CD8-positive, alpha-beta memory T cell (primary cell): ENCODE measurements around the gene VEGFC. TPM values are rescaled to one million over a fixed set of nuclear protein-coding genes. Genes with fewer than 3 reads are reported as not detected.

Experiments
- CTCF ChIA-PET: fragments of 350-600 bp; sonication (Branson Sonifier 250); formaldehyde crosslinking; loops from one replicate; lab custom pipeline; 2021; ENCODE audit warnings: antibody characterized with exemption; lab: Charles Lee
- POLR2A ChIA-PET: fragments of 350-600 bp; sonication (Branson Sonifier 250); formaldehyde crosslinking; loops from one replicate; lab custom pipeline; 2021; ENCODE audit warnings: antibody characterized with exemption; lab: Charles Lee
- DNase-seq, 5 donors: peaks; one replicate each; pipeline versions ENCODE4 v3.0.0 to v3.0.0-alpha.2; 2020 to 2022; ENCODE audit warnings: mixed read lengths in 1 of 5
- H3K27ac ChIP-seq: one replicate; pipeline ENCODE4 v1.7.0; 2013; ENCODE audit warnings: low read depth, mild to moderate bottlenecking, low read length, moderate library complexity
- H3K27me3 ChIP-seq: 2 replicates; pipeline ENCODE4 v1.7.0; 2013; ENCODE audit warnings: low read length, mild to moderate bottlenecking; ENCODE audit not compliant: insufficient read depth, poor library complexity, severe bottlenecking
- H3K36me3 ChIP-seq: 2 replicates; pipeline ENCODE4 v1.7.0; 2013; ENCODE audit warnings: mild to moderate bottlenecking, low read length, moderate library complexity; ENCODE audit not compliant: insufficient read depth
- H3K4me1 ChIP-seq: 2 replicates; pipeline ENCODE4 v1.7.0; 2013; ENCODE audit warnings: mild to moderate bottlenecking, low read length, moderate library complexity; ENCODE audit not compliant: insufficient read depth
- H3K4me3 ChIP-seq: 2 replicates; pipeline ENCODE4 v1.7.0; 2013; ENCODE audit warnings: mild to moderate bottlenecking, low read length
- H3K9me3 ChIP-seq: 2 replicates; pipeline ENCODE4 v1.7.0; 2013; ENCODE audit warnings: mild to moderate bottlenecking, low read length
- H3K27ac Mint-ChIP-seq, 8 donors: one replicate each; pipeline ENCODE4 v1.8.0; 2020 to 2021; ENCODE audit warnings: mixed read lengths in 8 of 8, mild to moderate bottlenecking in 6 of 8, inconsistent platforms in 3 of 8, moderate library complexity in 3 of 8
- H3K27me3 Mint-ChIP-seq, 2 donors: one replicate each; pipeline ENCODE4 v1.8.0; 2020 to 2021; ENCODE audit warnings: mixed read lengths in 2 of 2, mild to moderate bottlenecking in 1 of 2, moderate library complexity in 1 of 2
- H3K36me3 Mint-ChIP-seq, 3 donors: one replicate each; pipeline ENCODE4 v1.8.0; 2020 to 2021; ENCODE audit warnings: mixed read lengths in 3 of 3, inconsistent platforms in 1 of 3, mild to moderate bottlenecking in 1 of 3
- H3K4me1 Mint-ChIP-seq, 3 donors: one replicate each; pipeline ENCODE4 v1.8.0; 2020 to 2021; ENCODE audit warnings: mixed read lengths in 3 of 3, inconsistent platforms in 1 of 3, mild to moderate bottlenecking in 1 of 3
- H3K4me3 Mint-ChIP-seq, 7 donors: one replicate each; pipeline ENCODE4 v1.8.0; 2020 to 2021; ENCODE audit warnings: mixed read lengths in 7 of 7, mild to moderate bottlenecking in 6 of 7, moderate library complexity in 4 of 7, inconsistent platforms in 2 of 7
- H3K9me3 Mint-ChIP-seq, 5 donors: one replicate each; pipeline ENCODE4 v1.8.0; 2020 to 2022; ENCODE audit warnings: mixed read lengths in 5 of 5, mild to moderate bottlenecking in 3 of 5, moderate library complexity in 2 of 5, inconsistent platforms in 1 of 5
- polyA plus RNA-seq: library from polyadenylated mRNA; unstranded; fragments of 300-500 nt; fragmentation: Illumina TruSeq; gene quantifications from one replicate; pipeline ENCODE4 v1.2.3, GENCODE V29; 2021
- total RNA-seq, 2 experiments: library from RNA; stranded (reverse); gene quantifications; one replicate each; pipeline ENCODE4 v1.2.3, GENCODE V29; 2021

Gene VEGFC
- total and polyA plus RNA-seq, 3 experiments from 2014 or later = not detected

- no peak overlapping the region for H3K4me3 Mint-ChIP-seq
- CTCF ChIA-PET = no interaction called here
These were observed 40.9 kb upstream of the VEGFC start for GRCh38 chr4:176833400-176834175.

GRCh38 chr4:176830971-176831370 lies 38.2 kb upstream of the VEGFC start:
- no peak overlapping the region for H3K27ac Mint-ChIP-seq
- peaks cover 0 to under 1% (median 0%) of the 10 kb centered on the region in 5 donors for H3K9me3 Mint-ChIP-seq
- no peak overlapping the region for H3K4me3 Mint-ChIP-seq
- Histone ChIP-seq H3K9me3 (no peaks in the 10 kb centered on the region), H3K4me1 (no peaks in the 10 kb centered on the region), H3K36me3 (no peaks in the 10 kb centered on the region), H3K27me3 (no peaks in the 10 kb centered on the region), H3K4me3 (no peak overlapping the region), H3K27ac (no peak overlapping the region)
- ChIA-PET CTCF (no interaction called here), POLR2A (no interaction called here)
- H3K27me3 Mint-ChIP-seq = peaks cover 0 to 3% of the 10 kb centered on the region in 2 donors
- no peaks in the 10 kb centered on the region for H3K4me1 Mint-ChIP-seq
- H3K36me3 Mint-ChIP-seq = no peaks in the 10 kb centered on the region
- DNase-seq = no peak

More at GRCh38 chr4:176833400-176834175, 40.9 kb upstream of the VEGFC start:
- H3K4me1 Mint-ChIP-seq = no peaks in the 10 kb centered on the region
- H3K27me3 Mint-ChIP-seq = no peaks in the 10 kb centered on the region
- H3K4me1 ChIP-seq = no peaks in the 10 kb centered on the region
- H3K9me3 Mint-ChIP-seq = peaks cover 0 to 5% (median under 1%) of the 10 kb centered on the region in 5 donors
- no peak for DNase-seq
- no peaks in the 10 kb centered on the region for H3K36me3 ChIP-seq
- no peak overlapping the region for H3K27ac ChIP-seq
- H3K27ac Mint-ChIP-seq = no peak overlapping the region
- no peak overlapping the region for H3K4me3 ChIP-seq
- POLR2A ChIA-PET = no interaction called here
- H3K36me3 Mint-ChIP-seq = no peaks in the 10 kb centered on the region
- no peaks in the 10 kb centered on the region for H3K27me3 ChIP-seq
- H3K9me3 ChIP-seq = no peaks in the 10 kb centered on the region

GRCh38 chr4:176825586-176825985 lies 32.9 kb upstream of the VEGFC start:
- Histone ChIP-seq H3K4me1 (no peaks in the 10 kb centered on the region), H3K36me3 (no peaks in the 10 kb centered on the region), H3K9me3 (no peaks in the 10 kb centered on the region), H3K27me3 (no peaks in the 10 kb centered on the region), H3K27ac (no peak overlapping the region), H3K4me3 (no peak overlapping the region)
- POLR2A ChIA-PET = no interaction called here
- Mint-ChIP-seq H3K27me3 (peaks cover 0 to 3% of the 10 kb centered on the region in 2 donors), H3K4me1 (no peaks in the 10 kb centered on the region), H3K36me3 (no peaks in the 10 kb centered on the region), H3K4me3 (no peak overlapping the region), H3K27ac (no peak overlapping the region), H3K9me3 (peaks cover 0 to 5% (median 2%) of the 10 kb centered on the region in 5 donors)
- no peak for DNase-seq
- CTCF ChIA-PET = no interaction called here

GRCh38 chr4:176824645-176825366 lies 32.1 kb upstream of the VEGFC start:
- no peaks in the 10 kb centered on the region for H3K9me3 ChIP-seq
- H3K36me3 ChIP-seq = no peaks in the 10 kb centered on the region
- Mint-ChIP-seq H3K4me1 (no peaks in the 10 kb centered on the region), H3K36me3 (no peaks in the 10 kb centered on the region), H3K27ac (no peak overlapping the region), H3K9me3 (peaks cover 0 to 5% (median 2%) of the 10 kb centered on the region in 5 donors), H3K4me3 (no peak overlapping the region), H3K27me3 (peaks cover 0 to 3% of the 10 kb centered on the region in 2 donors)
- no peaks in the 10 kb centered on the region for H3K4me1 ChIP-seq
- ChIA-PET CTCF (no interaction called here), POLR2A (no interaction called here)
- no peak overlapping the region for H3K27ac ChIP-seq
- H3K27me3 ChIP-seq = no peaks in the 10 kb centered on the region
- H3K4me3 ChIP-seq = no peak overlapping the region
- DNase-seq = no peak

GRCh38 chr4:176818531-176818930 lies 25.8 kb upstream of the VEGFC start:
- no peak overlapping the region for H3K27ac Mint-ChIP-seq
- peaks cover 0 to 7% (median 2%) of the 10 kb centered on the region in 5 donors for H3K9me3 Mint-ChIP-seq
- H3K4me1 ChIP-seq = no peaks in the 10 kb centered on the region
- H3K27me3 ChIP-seq = no peaks in the 10 kb centered on the region
- H3K36me3 ChIP-seq = no peaks in the 10 kb centered on the region
- H3K27ac ChIP-seq = no peak overlapping the region
- H3K9me3 ChIP-seq = no peaks in the 10 kb centered on the region
- no peaks in the 10 kb centered on the region for H3K27me3 Mint-ChIP-seq
- DNase-seq = no peak
- CTCF ChIA-PET = no interaction called here
- H3K36me3 Mint-ChIP-seq = no peaks in the 10 kb centered on the region
- H3K4me3 ChIP-seq = no peak overlapping the region
- no peak overlapping the region for H3K4me3 Mint-ChIP-seq
- POLR2A ChIA-PET = no interaction called here
- no peaks in the 10 kb centered on the region for H3K4me1 Mint-ChIP-seq

- ChIA-PET POLR2A (no interaction called here), CTCF (no interaction called here)
- Histone ChIP-seq H3K9me3 (no peaks in the 10 kb centered on the region), H3K27ac (no peak overlapping the region), H3K36me3 (no peaks in the 10 kb centered on the region), H3K4me1 (no peaks in the 10 kb centered on the region), H3K4me3 (no peak overlapping the region), H3K27me3 (no peaks in the 10 kb centered on the region)
- H3K4me1 Mint-ChIP-seq = no peaks in the 10 kb centered on the region
- H3K27ac Mint-ChIP-seq = no peak overlapping the region
- no peaks in the 10 kb centered on the region for H3K27me3 Mint-ChIP-seq
- H3K9me3 Mint-ChIP-seq = peaks cover 0 to 11% (median 0%) of the 10 kb centered on the region in 5 donors
- H3K4me3 Mint-ChIP-seq = no peak overlapping the region
- DNase-seq = no peak
- H3K36me3 Mint-ChIP-seq = no peaks in the 10 kb centered on the region
These were observed 24.5 kb upstream of the VEGFC start for GRCh38 chr4:176817204-176817603.

GRCh38 chr4:176814770-176815169 lies 22.0 kb upstream of the VEGFC start:
- Mint-ChIP-seq H3K27me3 (no peaks in the 10 kb centered on the region), H3K36me3 (no peaks in the 10 kb centered on the region)
- CTCF ChIA-PET = no interaction called here

GRCh38 chr4:176810481-176811249 lies 17.9 kb upstream of the VEGFC start:
- Mint-ChIP-seq H3K36me3 (no peaks in the 10 kb centered on the region), H3K9me3 (peaks cover 4 to 31% (median 8%) of the 10 kb centered on the region in 5 donors), H3K4me3 (no peak overlapping the region), H3K27ac (no peak overlapping the region), H3K27me3 (no peaks in the 10 kb centered on the region), H3K4me1 (no peaks in the 10 kb centered on the region)
- no peak for DNase-seq
- ChIA-PET CTCF (no interaction called here), POLR2A (no interaction called here)
- no peaks in the 10 kb centered on the region for H3K36me3 ChIP-seq
- no peaks in the 10 kb centered on the region for H3K4me1 ChIP-seq
- H3K27ac ChIP-seq = no peak overlapping the region
- H3K27me3 ChIP-seq = no peaks in the 10 kb centered on the region
- H3K9me3 ChIP-seq = no peaks in the 10 kb centered on the region
- H3K4me3 ChIP-seq = no peak overlapping the region

More at GRCh38 chr4:176814770-176815169, 22.0 kb upstream of the VEGFC start:
- POLR2A ChIA-PET = no interaction called here
- Mint-ChIP-seq H3K4me1 (no peaks in the 10 kb centered on the region), H3K27ac (no peak overlapping the region), H3K4me3 (no peak overlapping the region), H3K9me3 (peaks cover 0 to 12% (median 3%) of the 10 kb centered on the region in 5 donors)
- H3K4me3 ChIP-seq = no peak overlapping the region
- no peaks in the 10 kb centered on the region for H3K9me3 ChIP-seq
- DNase-seq = no peak
- H3K27me3 ChIP-seq = no peaks in the 10 kb centered on the region
- no peak overlapping the region for H3K27ac ChIP-seq
- H3K36me3 ChIP-seq = no peaks in the 10 kb centered on the region
- no peaks in the 10 kb centered on the region for H3K4me1 ChIP-seq
